WTC11 (cell line): Measurements from ENCODE around the gene ATP9B. TPM values are rescaled to one million over a fixed set of nuclear protein-coding genes. Genes with fewer than 3 reads are reported as not detected.

Source experiments
- ATAC-seq: fragments of 200-7000 bp; cut with Tn5 transposase; 2 replicates; pipeline ENCODE4 v1.10.0; 2021; ENCODE audit warnings: mild to moderate bottlenecking, moderate library complexity
- CTCF ChIA-PET: fragments of 300-600 bp; sonication (Branson Sonifier 250); formaldehyde crosslinking; loops from one replicate; lab custom pipeline; 2021; ENCODE audit warnings: antibody characterized with exemption; lab: Charles Lee
- POLR2A ChIA-PET: fragments of 350-600 bp; sonication (Branson Sonifier 250); formaldehyde crosslinking; loops from one replicate; lab custom pipeline; 2021; ENCODE audit warnings: antibody characterized with exemption; lab: Charles Lee
- DNase-seq: peaks from one replicate; pipeline ENCODE4 v3.0.0; 2021; ENCODE audit warnings: low spot score
- H3K27ac Mint-ChIP-seq: 2 replicates; pipeline ENCODE4 v1.8.0; 2021; ENCODE audit warnings: mixed read lengths
- H3K27me3 Mint-ChIP-seq: 2 replicates; pipeline ENCODE4 v1.8.0; 2021; ENCODE audit warnings: low read depth, mild to moderate bottlenecking, moderate library complexity, mixed read lengths
- H3K36me3 Mint-ChIP-seq: 2 replicates; pipeline ENCODE4 v1.8.0; 2021; ENCODE audit warnings: mixed read lengths
- H3K4me1 Mint-ChIP-seq: 2 replicates; pipeline ENCODE4 v1.8.0; 2022; ENCODE audit warnings: mixed read lengths
- H3K4me3 Mint-ChIP-seq: 2 replicates; pipeline ENCODE4 v1.8.0; 2021; ENCODE audit warnings: mild to moderate bottlenecking, moderate library complexity, mixed read lengths
- H3K9me3 Mint-ChIP-seq: 2 replicates; pipeline ENCODE4 v1.8.0; 2021; ENCODE audit warnings: mixed read lengths
- CREB1 ChIP-seq: sonication (generic); formaldehyde crosslinking; IDR thresholded peaks from 2 replicates; pipeline ENCODE4 v1.8.0; 2023; ENCODE audit warnings: mild to moderate bottlenecking, missing genetic modification reagents
- FOXK1 ChIP-seq: sonication (generic); formaldehyde crosslinking; IDR thresholded peaks from 2 replicates; pipeline ENCODE4 v1.8.0; 2022; ENCODE audit warnings: mild to moderate bottlenecking, moderate library complexity, missing genetic modification reagents
- GABPB1 ChIP-seq: sonication (generic); formaldehyde crosslinking; IDR thresholded peaks from 2 replicates; pipeline ENCODE4 v1.8.1; 2023; ENCODE audit warnings: mild to moderate bottlenecking, missing genetic modification reagents
- GTF2I ChIP-seq: fragments of 250-450 bp; sonication (Bioruptor Pico); conservative IDR thresholded peaks from 2 replicates; pipeline ENCODE4 v1.4.0; 2021; ENCODE audit warnings: mild to moderate bottlenecking
- OVOL2 ChIP-seq: fragments of 250-450 bp; sonication (Bioruptor Pico); IDR thresholded peaks from 2 replicates; pipeline ENCODE4 v1.9.0; 2021; ENCODE audit warnings: mild to moderate bottlenecking, borderline replicate concordance
- PRRX2 ChIP-seq: fragments of 250-450 bp; sonication (Bioruptor Pico); IDR thresholded peaks from 2 replicates; pipeline ENCODE4 v1.8.0; 2021; ENCODE audit warnings: mild to moderate bottlenecking
- RORB ChIP-seq: fragments of 250-450 bp; sonication (Bioruptor Pico); IDR thresholded peaks from 2 replicates; pipeline ENCODE4 v1.9.0; 2021; ENCODE audit warnings: mild to moderate bottlenecking
- total RNA-seq: library from RNA; stranded (reverse); gene quantifications from 3 replicates; pipeline ENCODE4 v1.2.3, GENCODE V29; 2021
- TF ChIP-seq, protein P1 (sequence below): sonication (generic); formaldehyde crosslinking; IDR thresholded peaks from 2 replicates; pipeline ENCODE4 v1.8.0; 2022; ENCODE audit warnings: mild to moderate bottlenecking, missing genetic modification reagents
- TF ChIP-seq, protein P2 (sequence below): sonication (generic); formaldehyde crosslinking; IDR thresholded peaks from 2 replicates; pipeline ENCODE4 v1.8.0; 2023; ENCODE audit warnings: missing genetic modification reagents
- TF ChIP-seq, protein P3 (sequence below): fragments of 250-450 bp; sonication (Bioruptor Pico); conservative IDR thresholded peaks from 2 replicates; pipeline ENCODE4 v1.9.0; 2021; ENCODE audit warnings: mild to moderate bottlenecking
- TF ChIP-seq, protein P4 (sequence below): sonication (generic); formaldehyde crosslinking; IDR thresholded peaks from 2 replicates; pipeline ENCODE4 v1.8.0; 2023; ENCODE audit warnings: missing genetic modification reagents, mild to moderate bottlenecking, borderline replicate concordance
- TF ChIP-seq, protein P5 (sequence below): fragments of 200-600 bp; IDR thresholded peaks from 2 replicates; pipeline ENCODE4 v1.8.0; 2022; ENCODE audit warnings: antibody characterized with exemption
- TF ChIP-seq, protein P6 (sequence below): fragments of 250-450 bp; sonication (Bioruptor Pico); IDR thresholded peaks from 2 replicates; pipeline ENCODE4 v1.9.0; 2021; ENCODE audit warnings: moderate library complexity, mild to moderate bottlenecking, inconsistent platforms, borderline replicate concordance
- TF ChIP-seq, protein P7 (sequence below): sonication (generic); formaldehyde crosslinking; IDR thresholded peaks from 2 replicates; pipeline ENCODE4 v1.8.0; 2022; ENCODE audit warnings: mild to moderate bottlenecking, missing genetic modification reagents
- TF ChIP-seq, protein P8 (sequence below): sonication (generic); formaldehyde crosslinking; IDR thresholded peaks from 2 replicates; pipeline ENCODE4 v1.8.1; 2022; ENCODE audit warnings: missing genetic modification reagents, borderline replicate concordance

Gene ATP9B
- total RNA-seq, 1 experiment from 2014 or later: 19.0 TPM

DNA sequence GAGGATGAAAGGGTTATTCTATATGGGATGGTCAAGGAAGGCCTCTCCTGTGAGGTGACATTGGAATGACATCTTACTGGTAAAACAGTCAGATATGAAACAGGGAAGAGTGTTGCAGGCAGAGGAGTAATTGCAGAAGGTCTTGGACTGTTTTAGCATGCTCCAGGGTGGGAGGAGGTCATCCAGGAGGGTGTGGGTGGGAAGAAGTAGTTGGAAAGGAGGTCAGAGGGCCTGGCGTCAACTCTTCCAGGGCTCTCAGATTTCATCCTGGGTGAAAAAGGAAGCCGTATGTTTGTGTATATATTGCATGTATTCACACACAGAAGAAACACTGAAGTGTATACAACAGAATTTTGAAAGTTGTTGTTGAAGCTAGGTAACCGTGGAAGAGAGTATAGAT, 48.2 kb downstream of the ATP9B start:
- peaks cover 17% of the 10 kb centered on the region for H3K36me3 Mint-ChIP-seq
- ChIA-PET POLR2A (no interaction called here), CTCF (no interaction called here)
- no peaks in the 10 kb centered on the region for H3K4me1 Mint-ChIP-seq
- no peaks in the 10 kb centered on the region for H3K27me3 Mint-ChIP-seq
- DNase-seq (no peak), ATAC-seq (no peak)
- 0 out of 2 replicates have a peak, but pooled peaks cover 4% of the 10 kb centered on the region for H3K9me3 Mint-ChIP-seq
- TF ChIP-seq GABPB1 (CRISPR knock-in tag) (no peak), PRRX2 (CRISPR knock-in tag) (no peak), FOXK1 (CRISPR knock-in tag) (no peak), RORB (no peak)
- TF ChIP-seq, protein P1, sequence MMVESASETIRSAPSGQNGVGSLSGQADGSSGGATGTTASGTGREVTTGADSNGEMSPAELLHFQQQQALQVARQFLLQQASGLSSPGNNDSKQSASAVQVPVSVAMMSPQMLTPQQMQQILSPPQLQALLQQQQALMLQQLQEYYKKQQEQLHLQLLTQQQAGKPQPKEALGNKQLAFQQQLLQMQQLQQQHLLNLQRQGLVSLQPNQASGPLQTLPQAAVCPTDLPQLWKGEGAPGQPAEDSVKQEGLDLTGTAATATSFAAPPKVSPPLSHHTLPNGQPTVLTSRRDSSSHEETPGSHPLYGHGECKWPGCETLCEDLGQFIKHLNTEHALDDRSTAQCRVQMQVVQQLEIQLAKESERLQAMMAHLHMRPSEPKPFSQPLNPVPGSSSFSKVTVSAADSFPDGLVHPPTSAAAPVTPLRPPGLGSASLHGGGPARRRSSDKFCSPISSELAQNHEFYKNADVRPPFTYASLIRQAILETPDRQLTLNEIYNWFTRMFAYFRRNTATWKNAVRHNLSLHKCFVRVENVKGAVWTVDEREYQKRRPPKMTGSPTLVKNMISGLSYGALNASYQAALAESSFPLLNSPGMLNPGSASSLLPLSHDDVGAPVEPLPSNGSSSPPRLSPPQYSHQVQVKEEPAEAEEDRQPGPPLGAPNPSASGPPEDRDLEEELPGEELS (CRISPR knock-in tag): no peak
- TF ChIP-seq, protein P2, sequence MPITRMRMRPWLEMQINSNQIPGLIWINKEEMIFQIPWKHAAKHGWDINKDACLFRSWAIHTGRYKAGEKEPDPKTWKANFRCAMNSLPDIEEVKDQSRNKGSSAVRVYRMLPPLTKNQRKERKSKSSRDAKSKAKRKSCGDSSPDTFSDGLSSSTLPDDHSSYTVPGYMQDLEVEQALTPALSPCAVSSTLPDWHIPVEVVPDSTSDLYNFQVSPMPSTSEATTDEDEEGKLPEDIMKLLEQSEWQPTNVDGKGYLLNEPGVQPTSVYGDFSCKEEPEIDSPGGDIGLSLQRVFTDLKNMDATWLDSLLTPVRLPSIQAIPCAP (CRISPR knock-in tag): no peak
- TF ChIP-seq, protein P3, sequence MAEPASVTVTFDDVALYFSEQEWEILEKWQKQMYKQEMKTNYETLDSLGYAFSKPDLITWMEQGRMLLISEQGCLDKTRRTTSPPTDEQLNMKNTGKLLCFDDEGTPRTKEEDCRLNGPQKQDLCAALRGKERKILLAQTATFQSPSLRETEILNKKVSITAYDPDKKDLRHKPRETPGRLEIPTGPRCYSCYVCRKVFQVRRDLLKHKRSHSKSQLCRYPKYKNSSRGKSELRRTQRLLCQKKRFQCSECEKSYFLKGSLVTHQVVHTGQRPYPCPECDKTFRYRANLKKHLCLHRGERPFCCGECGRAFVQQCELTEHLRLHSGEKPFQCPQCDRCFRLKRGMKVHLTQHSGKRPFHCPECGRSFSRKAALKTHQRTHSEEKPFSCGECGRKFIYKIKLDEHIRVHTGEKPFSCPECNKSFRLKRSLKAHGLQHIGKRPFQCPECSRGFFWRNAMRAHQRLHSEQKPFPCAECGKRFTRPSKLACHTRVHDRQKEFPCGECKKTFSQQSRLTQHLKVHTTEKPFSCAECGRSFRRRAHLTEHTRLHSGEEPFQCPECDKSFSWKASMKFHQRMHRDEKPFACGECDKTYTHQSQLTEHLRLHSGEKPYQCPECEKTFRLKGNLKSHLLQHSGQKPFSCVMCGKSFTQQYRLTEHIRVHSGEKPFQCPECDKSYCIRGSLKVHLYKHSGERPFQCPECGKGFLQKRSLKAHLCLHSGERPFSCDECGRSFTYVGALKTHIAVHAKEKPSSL (CRISPR knock-in tag): no peak
- TF ChIP-seq, protein P4, sequence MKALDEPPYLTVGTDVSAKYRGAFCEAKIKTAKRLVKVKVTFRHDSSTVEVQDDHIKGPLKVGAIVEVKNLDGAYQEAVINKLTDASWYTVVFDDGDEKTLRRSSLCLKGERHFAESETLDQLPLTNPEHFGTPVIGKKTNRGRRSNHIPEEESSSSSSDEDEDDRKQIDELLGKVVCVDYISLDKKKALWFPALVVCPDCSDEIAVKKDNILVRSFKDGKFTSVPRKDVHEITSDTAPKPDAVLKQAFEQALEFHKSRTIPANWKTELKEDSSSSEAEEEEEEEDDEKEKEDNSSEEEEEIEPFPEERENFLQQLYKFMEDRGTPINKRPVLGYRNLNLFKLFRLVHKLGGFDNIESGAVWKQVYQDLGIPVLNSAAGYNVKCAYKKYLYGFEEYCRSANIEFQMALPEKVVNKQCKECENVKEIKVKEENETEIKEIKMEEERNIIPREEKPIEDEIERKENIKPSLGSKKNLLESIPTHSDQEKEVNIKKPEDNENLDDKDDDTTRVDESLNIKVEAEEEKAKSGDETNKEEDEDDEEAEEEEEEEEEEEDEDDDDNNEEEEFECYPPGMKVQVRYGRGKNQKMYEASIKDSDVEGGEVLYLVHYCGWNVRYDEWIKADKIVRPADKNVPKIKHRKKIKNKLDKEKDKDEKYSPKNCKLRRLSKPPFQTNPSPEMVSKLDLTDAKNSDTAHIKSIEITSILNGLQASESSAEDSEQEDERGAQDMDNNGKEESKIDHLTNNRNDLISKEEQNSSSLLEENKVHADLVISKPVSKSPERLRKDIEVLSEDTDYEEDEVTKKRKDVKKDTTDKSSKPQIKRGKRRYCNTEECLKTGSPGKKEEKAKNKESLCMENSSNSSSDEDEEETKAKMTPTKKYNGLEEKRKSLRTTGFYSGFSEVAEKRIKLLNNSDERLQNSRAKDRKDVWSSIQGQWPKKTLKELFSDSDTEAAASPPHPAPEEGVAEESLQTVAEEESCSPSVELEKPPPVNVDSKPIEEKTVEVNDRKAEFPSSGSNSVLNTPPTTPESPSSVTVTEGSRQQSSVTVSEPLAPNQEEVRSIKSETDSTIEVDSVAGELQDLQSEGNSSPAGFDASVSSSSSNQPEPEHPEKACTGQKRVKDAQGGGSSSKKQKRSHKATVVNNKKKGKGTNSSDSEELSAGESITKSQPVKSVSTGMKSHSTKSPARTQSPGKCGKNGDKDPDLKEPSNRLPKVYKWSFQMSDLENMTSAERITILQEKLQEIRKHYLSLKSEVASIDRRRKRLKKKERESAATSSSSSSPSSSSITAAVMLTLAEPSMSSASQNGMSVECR: no peak
- TF ChIP-seq, protein P5, sequence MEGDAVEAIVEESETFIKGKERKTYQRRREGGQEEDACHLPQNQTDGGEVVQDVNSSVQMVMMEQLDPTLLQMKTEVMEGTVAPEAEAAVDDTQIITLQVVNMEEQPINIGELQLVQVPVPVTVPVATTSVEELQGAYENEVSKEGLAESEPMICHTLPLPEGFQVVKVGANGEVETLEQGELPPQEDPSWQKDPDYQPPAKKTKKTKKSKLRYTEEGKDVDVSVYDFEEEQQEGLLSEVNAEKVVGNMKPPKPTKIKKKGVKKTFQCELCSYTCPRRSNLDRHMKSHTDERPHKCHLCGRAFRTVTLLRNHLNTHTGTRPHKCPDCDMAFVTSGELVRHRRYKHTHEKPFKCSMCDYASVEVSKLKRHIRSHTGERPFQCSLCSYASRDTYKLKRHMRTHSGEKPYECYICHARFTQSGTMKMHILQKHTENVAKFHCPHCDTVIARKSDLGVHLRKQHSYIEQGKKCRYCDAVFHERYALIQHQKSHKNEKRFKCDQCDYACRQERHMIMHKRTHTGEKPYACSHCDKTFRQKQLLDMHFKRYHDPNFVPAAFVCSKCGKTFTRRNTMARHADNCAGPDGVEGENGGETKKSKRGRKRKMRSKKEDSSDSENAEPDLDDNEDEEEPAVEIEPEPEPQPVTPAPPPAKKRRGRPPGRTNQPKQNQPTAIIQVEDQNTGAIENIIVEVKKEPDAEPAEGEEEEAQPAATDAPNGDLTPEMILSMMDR: no peak
- TF ChIP-seq, protein P6, sequence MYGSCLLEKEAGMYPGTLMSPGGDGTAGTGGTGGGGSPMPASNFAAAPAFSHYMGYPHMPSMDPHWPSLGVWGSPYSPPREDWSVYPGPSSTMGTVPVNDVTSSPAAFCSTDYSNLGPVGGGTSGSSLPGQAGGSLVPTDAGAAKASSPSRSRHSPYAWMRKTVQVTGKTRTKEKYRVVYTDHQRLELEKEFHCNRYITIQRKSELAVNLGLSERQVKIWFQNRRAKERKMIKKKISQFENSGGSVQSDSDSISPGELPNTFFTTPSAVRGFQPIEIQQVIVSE (CRISPR knock-in tag): no peak
- H3K27ac Mint-ChIP-seq: 0 out of 2 replicates have a peak overlapping the region, but pooled peaks have one; percentile 24
- H3K4me3 Mint-ChIP-seq: no peak overlapping the region

DNA sequence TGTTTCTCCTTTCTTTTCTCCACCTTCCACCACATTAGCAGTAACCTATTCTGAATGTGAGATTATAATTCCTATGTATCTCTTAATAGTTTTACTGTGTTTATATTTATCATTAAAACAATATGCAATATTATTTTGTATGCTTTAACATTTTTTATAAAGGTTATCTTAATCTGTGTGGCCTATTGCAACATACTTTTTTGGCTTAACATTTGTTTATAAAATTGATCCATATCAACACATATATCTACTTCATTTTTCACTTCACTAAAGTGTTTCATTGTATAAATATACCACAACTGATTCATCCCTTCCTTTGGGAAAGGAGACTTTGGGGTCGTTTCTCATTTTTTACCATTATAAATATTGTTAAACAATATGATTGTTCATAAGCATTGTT, 48.6 kb downstream of the ATP9B start:
- H3K27me3 Mint-ChIP-seq: no peaks in the 10 kb centered on the region
- no peak for DNase-seq
- H3K27ac Mint-ChIP-seq: no peak overlapping the region
- H3K36me3 Mint-ChIP-seq: peaks cover 17% of the 10 kb centered on the region
- no peaks in the 10 kb centered on the region for H3K4me1 Mint-ChIP-seq
- 0 out of 2 replicates have a peak, but pooled peaks cover 4% of the 10 kb centered on the region for H3K9me3 Mint-ChIP-seq
- no peak overlapping the region for H3K4me3 Mint-ChIP-seq
- POLR2A ChIA-PET: no interaction called here
- CTCF ChIA-PET: no interaction called here
- no peak for ATAC-seq
- TF ChIP-seq, protein P7, sequence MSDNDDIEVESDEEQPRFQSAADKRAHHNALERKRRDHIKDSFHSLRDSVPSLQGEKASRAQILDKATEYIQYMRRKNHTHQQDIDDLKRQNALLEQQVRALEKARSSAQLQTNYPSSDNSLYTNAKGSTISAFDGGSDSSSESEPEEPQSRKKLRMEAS (CRISPR knock-in tag): no peak
- TF ChIP-seq, protein P2 (CRISPR knock-in tag): no peak
- no peak for TF ChIP-seq CREB1 (CRISPR knock-in tag)
- TF ChIP-seq, protein P8, sequence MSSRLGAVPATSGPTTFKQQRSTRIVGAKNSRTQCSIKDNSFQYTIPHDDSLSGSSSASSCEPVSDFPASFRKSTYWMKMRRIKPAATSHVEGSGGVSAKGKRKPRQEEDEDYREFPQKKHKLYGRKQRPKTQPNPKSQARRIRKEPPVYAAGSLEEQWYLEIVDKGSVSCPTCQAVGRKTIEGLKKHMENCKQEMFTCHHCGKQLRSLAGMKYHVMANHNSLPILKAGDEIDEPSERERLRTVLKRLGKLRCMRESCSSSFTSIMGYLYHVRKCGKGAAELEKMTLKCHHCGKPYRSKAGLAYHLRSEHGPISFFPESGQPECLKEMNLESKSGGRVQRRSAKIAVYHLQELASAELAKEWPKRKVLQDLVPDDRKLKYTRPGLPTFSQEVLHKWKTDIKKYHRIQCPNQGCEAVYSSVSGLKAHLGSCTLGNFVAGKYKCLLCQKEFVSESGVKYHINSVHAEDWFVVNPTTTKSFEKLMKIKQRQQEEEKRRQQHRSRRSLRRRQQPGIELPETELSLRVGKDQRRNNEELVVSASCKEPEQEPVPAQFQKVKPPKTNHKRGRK: no peak
- no peak for TF ChIP-seq GTF2I (CRISPR knock-in tag)
- TF ChIP-seq OVOL2 (CRISPR knock-in tag): no peak
